Ishikawa (cell line): ENCODE data around the gene MAN2B2.

Source experiments
- EP300 ChIP-seq: IDR thresholded peaks from 2 replicates; pipeline ENCODE4 v1.6.1; 2012; ENCODE audit warnings: borderline replicate concordance
- MAX ChIP-seq: IDR thresholded peaks from 2 replicates; pipeline ENCODE4 v1.6.1; 2012
- REST ChIP-seq: IDR thresholded peaks from 2 replicates; pipeline ENCODE4 v1.6.1; 2012; ENCODE audit warnings: low read depth, mild to moderate bottlenecking
- TAF1 ChIP-seq: IDR thresholded peaks from 2 replicates; pipeline ENCODE4 v1.6.1; 2012; ENCODE audit warnings: low read depth, mild to moderate bottlenecking
- TEAD4 ChIP-seq: IDR thresholded peaks from 2 replicates; pipeline ENCODE4 v1.6.1; 2012
- USF1 ChIP-seq: IDR thresholded peaks from 2 replicates; pipeline ENCODE4 v1.6.1; 2012
- ZBTB7A ChIP-seq: IDR thresholded peaks from 2 replicates; pipeline ENCODE4 v1.6.1; 2012; ENCODE audit warnings: low read depth

- TF ChIP-seq TAF1 (no peak), USF1 (no peak), MAX (no peak), TEAD4 (no peak), ZBTB7A (no peak), REST (no peak), EP300 (no peak)
Observed at GRCh38 chr4:6602289-6602688, 27.3 kb downstream of the MAN2B2 start.
